GM21576 (cell line): ENCODE measurements around the gene MORC1.
A peak's percentile ranks its signal among the peaks of the same experiment; 100 is the strongest.
"Not testable (repeated sequence)": the region's sequence is repeated elsewhere in the genome, so short reads cannot be mapped to it uniquely, and the experiment has no call there.

Experiments
- ATAC-seq: cut with Tn5 transposase; IDR thresholded peaks from one replicate; pipeline ENCODE4 v1.9.1; 2021; ENCODE audit warnings: mild to moderate bottlenecking, moderate library complexity; ENCODE audit not compliant: unreplicated experiment

Gene MORC1

DNA sequence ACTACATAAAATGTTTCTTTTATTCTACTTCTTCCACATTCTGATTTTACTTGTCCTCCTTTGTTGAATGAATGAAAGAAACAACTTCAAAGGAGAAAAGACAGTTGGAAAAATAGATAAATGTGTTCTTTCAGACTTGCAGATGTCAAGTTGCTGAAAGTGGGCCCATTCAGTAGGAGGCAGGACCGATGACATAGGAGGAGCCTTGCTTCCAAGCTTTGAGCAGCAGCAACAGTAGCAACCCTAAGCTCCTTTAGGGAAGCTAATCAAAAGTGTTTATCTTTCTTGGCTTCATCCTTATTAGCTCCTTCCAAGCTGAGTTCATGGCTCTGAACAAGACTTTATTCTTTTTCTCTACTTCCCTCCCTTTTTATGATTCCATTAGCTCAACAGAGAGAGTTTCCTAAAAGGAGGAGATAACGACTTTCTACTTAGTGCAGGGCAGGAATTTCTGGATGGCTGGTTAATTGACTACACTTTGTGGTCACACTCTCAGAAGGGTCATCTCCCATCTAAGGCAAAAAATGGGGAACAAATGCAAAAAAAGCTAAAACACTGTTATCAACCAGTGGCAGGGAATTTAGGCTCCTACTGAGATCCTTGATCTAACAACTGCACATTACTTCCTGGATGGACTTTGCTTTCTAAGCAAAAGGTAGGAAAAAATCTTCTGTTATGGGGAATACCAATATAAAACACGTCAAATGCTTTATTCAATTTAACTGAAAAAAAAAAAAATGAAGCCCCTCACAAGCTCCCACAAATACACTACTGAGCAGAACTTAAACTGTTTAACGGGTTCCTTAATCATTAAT lies 4.8 kb downstream of the MORC1 start:
- ATAC-seq: no peak

DNA sequence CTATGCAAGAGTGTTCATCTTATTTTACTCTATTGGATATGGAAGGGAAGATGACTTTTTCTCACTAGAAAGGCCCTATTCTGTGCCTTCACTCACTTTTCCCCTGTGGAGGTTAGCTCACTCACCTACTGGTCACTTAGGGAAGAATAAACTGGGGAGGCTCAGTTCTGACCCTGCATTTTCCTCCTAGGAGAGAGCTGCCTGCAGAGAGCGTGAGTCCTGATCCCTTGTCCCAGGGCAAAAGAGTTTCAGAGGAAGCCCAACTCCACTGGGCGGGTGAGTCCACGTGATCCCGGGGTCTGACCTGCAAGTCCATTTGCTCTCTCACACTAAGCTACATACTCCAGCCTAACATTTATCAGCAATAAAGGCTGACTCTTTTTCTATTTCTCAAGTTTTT lies 8.4 kb downstream of the MORC1 start:
- ATAC-seq: no peak

DNA sequence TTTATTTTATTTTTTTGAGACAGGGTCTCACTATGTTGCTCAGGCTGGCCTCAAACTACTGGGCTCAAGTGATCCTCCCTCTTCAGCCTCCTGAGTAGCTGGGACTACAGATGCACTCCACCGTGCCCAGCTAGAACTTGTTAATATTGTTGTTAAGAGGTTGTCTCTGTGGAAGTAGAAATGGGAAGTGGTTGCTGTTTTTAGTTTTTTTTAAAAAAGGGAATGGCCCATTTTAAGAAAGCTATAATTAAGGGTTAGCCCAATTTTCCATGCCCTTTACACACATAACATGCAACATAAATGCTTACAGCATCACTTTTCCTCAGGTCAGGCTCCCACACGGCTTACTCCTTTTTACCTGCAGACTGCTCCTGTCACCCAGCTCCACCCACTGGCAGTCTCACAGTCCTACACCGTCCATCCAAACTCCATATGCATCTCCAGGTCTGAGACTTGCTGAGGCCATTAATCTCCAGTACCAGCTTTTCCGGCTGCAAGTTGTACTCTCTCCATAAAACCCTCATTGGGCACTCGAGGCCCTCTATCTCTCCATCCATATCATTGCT lies 19.8 kb downstream of the MORC1 start:
- no peak for ATAC-seq

DNA sequence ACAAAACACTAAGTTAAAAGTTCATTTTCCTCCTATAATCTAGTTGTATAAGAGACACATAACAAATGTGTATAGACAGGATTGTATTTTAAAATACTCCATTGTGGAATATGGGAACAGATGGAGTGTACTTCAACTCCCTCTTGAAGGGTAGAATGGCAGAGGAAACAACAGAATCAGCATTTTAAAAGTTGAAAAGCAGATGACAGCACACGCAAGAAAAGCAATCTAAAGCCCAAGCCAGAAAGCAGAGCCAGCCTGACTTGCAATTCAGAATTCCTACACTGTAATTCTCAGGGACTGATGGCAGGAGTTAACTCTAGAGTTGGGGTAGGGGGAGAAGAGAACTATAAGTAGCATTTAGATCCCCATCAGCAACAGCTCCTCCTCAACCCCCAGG lies 22.8 kb downstream of the MORC1 start:
- ATAC-seq: no peak

DNA sequence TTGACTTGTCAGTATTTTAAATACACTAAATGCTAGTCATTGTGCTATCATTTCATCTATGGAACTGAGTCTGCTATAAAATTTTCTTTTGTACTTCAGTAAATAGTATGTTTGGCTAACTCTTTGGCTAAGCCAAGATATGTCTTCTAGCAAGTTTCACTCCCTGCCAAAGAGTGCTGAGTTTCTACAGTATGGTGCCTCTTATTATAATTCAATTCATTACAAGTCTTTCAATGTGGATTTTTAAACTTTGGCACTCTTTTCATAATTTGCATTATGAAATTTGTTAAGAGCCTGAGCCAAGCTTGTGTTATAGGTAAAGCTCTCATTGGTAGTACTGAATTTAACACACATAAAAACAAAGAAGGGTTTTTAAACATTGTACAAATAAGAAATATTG lies 24.4 kb downstream of the MORC1 start:
- ATAC-seq: no peak

DNA sequence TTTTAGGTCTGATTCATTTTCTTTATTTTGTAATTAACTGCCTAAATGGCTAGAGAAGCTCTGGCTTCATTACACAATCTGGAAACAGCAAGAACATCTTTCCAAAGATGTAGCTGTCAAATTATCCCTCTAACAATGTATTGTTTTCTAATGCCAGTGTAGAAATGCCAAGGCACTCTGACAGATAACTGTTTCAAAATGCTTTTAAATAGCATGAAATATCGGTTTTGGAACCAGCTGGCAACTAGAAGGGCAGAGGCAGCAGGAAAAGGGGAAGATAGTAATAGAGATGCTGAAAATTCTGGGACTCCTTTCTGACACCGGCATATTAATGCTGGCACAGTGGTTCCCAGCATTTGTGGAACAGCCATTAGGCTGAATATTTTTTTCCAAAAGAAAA lies 26.1 kb downstream of the MORC1 start:
- ATAC-seq: no peak

DNA sequence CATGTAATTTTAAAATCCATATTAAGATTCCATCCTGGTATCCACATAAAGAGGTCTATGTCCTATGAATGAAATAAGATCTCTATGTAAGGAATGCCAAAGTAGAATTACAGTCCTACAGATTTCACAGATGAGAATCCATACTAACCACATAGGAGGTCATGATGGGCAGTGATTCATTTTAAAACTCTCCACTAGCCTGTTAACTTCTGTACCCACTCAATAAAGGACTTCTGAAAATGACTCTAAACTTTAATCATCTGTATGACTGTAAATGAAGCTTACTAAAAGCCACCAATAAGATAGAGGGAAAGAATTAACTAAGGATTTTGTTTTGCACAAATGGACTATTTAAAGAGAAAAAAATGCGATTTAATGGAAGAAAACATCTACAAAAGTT lies 28.7 kb downstream of the MORC1 start:
- no peak for ATAC-seq

DNA sequence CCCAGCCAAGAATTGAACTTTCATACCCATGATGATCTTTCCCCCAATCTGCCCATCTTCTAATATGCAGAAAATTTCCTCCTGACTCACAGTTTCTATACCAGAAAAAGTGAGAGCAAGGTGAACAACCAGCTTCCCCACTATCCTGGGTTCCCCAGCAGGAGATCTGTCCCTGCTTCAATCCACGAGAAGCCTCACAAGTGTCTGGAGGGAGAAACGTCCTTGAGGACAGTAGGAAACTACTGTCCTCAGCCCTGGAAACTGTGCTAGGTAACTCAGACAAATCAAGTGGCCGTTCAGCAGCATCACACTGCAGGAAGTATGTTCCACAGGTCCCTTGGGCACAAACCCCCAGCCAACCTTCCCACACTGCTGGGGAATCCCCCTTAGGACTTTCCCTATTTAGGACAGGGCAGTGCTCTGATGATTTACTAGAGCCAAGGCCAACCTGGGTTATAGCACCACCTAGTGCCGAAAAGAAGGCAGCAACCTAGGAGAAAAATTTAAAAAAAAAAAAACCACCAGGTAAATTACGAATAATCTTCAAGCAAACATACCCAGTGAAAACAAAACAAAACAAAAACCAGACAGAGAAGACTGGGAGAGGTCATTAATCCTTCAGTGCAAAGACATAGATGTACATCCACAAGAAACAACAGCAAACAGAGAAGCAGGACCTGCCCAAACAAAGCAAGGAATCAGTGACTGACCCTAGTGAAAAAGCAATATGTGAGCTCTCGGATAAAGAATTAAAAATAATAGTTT lies 36.0 kb downstream of the MORC1 start:
- peak; percentile 99 for ATAC-seq

DNA sequence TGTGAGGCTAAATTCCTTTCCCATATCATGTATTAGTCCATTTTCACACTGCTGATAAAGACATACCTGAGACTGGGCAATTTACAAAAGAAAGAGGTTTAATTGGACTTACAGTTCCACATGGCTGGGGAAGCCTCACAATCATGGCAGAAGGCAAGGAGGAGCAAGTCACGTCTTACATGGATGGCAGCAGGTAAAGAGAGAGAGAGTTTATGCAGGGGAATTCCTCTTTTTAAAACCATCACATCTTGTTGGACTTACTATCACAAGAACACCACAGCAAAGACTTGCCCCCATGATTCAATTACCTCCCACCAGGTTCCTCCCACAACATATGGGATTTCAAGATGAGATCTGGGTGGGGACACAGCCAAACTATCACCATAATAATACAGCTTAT lies 37.8 kb downstream of the MORC1 start:
- ATAC-seq: not testable (repeated sequence)

DNA sequence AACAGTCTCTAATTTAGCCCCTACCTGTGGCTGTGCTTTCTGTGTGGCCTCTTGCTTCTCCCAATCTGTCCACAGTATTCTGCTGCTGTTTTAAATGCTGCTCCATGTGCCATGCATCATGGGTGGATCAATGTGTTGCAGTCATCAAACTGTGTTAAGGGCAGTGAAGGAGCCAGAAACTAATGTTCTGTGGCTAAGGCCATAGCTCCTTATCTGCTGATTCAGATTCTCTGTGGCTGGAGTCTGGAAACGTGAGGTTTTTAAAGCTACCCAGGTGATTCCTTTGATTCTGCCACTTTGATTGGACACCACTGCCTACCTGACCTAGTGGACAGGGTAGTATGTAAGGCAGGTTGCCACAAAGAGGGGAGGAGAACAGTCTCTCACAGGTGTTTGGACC lies 44.8 kb downstream of the MORC1 start:
- ATAC-seq: no peak

DNA sequence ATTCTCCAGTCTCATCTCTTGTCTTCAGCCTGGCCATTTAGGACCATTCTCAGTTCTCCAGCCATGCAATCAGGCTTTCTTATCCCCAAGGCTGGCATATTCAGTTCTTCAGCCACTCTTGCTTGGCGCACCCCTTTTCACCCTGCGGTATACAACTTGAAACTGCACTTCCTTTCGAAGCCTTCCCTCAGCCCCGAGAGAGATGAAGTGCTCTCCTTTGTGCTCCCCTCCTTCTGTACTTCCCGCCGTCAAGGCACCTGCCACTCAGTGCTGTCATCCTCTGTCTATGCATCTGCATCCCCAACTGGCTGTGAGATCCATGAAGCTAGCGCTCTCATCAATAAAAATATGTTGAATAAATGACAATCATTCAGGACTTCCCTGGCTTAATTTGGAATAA lies 45.7 kb downstream of the MORC1 start:
- ATAC-seq: peak; percentile 76

DNA sequence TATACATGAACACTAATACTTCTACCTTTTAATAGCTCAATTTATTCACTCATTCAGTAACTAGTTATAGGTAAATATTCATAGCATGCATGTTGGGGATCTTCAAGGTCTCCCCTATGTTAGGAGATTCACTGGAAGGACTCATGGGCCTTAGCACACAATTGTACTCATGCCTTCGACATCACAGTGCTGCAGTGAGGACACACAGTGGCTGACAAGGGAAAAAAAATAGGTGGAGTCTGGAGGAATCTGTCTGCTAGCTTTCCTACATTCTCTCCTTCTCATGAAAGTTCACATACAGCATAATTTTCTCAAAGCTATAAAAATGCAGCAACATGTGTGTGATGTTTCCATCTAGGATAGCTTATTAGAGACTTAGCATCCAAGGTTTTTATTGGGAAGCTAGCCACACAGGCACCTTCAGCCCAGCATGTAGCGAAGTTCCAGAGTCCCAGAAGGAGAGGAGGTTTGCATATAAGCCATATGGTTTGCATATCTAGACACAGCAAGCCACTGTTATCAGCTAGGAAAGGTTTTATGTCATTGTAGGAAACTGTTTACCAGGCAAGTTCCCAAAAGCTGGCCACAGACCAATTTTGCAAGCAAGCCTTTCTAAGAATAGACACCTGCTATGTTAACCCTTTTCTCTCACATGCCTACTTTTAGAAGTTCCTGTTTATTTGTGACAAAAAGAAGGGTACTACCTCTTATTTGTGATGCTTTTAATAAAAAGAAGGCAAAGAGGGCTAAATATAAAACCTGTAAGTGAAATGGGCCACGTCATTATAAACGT lies 46.4 kb downstream of the MORC1 start:
- ATAC-seq: peak; percentile 50

DNA sequence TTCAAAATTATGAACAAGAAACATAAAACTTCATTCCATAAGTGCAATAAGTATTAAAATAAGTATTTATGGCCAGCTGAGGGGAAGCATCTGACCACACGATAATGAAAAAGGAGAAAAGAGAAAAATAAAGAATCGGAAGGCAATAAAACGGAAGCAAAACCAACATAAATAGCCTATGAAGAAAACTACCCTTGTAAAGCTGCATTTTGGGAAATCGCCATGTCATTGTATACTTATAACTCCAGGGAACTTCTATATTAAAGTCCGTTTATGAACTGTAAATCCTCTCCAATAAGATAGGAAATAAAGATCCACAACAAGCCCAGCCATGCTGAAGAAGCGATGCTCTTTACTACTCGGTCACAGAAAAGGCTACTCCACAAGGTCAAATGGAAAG lies 47.7 kb downstream of the MORC1 start:
- no peak for ATAC-seq

DNA sequence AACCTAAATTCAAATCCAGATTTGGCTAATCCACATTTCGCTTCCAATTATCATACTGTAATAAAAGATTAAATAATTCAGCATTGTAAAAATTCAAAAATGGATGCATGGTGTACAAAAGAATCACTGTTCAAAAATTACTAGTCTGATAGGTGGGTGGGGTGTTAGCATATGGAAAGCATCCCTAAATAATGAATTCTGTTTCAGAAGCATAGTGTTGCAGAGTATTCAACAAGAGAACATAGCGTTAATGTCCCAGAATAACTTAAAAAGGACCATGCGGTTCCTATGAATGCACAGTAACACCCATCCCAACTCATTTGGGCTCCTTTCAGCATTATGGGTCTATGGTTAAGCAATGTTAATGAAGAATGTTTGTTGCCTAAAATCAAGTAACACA lies 51.1 kb downstream of the MORC1 start:
- no peak for ATAC-seq

DNA sequence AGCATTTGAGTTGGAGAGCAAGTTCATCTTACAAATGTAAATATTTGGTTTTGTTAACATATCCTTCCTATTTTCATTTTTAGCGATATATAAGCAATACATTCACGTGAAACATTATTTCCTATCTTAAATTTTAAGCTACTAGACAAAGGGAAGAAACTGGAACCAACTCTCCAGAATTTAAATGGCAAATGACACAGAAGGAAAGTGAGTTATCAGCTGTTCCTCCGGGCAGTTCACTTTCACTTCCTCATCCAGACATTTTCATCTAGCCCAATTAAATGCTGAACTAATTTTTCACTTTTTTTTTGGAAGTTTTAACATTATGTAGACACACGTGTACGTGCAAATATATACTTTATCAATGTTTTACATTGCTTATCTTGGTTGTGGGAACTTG lies 58.7 kb downstream of the MORC1 start:
- peak; percentile 91 for ATAC-seq

DNA sequence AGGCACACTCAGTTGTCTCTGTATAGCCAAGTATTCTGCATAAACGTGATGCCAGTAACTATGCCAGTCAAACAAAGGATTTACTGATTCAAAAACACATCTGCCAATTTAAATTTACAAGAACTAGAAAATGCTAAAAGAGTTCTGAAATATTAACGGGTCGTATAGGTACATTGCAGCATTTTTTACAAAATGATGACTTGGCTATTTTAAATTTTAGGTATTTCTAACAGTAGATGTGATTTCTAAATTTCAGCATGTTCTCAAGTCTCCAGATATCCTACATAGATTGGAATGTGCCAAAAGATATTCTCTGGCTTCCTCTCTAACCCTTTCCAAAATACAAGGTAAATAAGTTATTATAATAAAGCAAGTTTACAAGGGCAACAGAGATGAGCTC lies 60.3 kb downstream of the MORC1 start:
- ATAC-seq: no peak

DNA sequence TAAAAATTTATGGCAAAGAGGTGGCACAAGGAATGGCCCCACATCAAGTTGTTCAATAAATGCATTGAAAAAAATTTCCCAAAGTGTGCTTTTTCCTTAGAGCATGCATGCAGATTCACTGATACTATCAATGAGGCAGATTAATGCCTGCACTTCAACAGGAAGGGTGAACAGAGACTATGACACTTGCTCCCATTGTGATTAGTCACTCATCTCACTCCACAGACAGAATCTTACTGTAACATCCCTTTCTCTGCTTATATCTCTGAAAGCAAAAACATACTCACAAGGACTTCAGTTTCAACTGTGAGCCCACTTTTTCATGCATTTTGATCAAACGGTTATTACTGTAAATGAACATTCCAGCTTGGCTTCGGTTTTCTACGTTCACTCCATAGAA lies 60.9 kb downstream of the MORC1 start:
- no peak for ATAC-seq

DNA sequence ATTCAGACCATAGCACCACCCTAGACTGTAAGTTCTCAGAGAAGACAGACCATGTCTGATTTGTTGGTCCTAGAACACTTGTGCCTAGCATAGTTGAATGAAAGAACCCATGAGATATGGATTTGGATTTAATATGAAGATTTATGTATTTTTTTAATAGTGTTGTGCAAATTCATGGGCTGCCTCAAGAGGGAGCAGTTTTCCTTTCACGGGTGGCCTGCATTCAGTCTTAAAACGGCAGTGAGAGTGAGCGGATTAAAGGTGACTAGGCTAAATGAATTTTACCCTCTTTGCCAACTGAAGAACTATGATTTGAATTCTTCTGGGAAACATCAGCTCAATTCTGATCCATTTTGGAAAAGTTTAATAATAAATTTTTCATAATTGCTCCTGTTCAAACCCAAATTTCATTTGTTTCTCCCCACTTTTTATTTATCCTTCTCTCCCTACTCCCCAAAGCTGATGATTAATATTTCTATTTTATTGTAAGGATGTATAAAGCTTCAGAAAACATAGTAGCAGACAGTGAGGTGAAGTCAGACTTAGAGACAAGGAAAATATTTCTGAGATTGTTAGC lies 67.3 kb downstream of the MORC1 start:
- peak; percentile 66 for ATAC-seq

DNA sequence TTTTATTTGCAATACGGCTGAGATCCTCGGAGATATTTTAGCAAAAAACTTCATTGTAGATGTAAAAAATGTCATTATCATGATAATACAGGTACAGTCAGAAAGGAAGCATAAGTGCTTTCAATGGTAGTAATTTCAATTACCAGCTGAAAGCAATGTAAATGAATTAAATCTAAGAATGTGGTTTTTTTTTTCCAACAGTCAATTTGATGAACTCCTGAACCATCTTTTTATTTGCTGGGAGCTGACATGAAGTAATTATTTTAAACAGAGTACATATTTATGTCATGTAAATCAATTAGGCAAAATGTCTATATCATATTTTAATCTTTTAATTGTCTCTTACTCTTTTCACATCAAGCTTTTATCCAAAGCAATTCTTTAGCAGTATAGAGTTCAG lies 70.6 kb downstream of the MORC1 start:
- ATAC-seq: no peak

DNA sequence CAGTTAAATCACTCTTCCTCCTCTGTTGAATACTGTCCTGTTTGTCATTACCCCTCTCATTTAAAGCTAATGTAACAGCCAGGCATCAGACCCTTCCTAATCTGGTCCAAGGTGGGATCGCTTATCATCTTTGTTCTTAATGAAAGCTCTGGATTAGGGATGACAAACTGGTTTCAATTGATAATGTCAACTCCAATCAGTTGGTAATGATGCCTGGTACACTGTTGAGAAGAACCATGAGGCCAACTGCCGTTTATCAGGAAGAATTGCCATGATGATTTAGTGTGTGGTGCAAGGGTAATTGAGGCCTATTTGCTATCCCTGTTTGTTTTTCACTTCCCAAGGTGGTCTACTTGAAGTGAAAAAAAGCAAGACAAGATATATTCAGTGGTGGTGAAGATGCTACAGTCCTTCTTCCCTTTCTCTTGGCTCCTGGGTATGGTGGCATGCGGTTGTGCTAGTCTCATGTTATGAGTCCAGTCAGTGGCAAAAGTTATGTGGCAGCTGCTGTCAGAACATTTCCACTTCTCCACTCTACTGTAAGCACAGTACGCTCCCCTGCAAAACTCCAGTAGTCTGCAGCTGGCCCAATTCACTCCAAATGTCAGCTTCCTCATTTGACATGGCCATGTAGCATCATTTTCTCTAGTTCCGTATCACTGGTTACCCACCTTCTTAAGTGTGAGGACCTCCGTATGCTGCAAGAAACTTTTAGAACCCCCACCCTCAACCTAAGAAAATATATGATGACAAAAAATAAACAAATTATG lies 72.5 kb downstream of the MORC1 start:
- ATAC-seq: no peak
